ENCODE results near the gene CSTA.

DNA sequence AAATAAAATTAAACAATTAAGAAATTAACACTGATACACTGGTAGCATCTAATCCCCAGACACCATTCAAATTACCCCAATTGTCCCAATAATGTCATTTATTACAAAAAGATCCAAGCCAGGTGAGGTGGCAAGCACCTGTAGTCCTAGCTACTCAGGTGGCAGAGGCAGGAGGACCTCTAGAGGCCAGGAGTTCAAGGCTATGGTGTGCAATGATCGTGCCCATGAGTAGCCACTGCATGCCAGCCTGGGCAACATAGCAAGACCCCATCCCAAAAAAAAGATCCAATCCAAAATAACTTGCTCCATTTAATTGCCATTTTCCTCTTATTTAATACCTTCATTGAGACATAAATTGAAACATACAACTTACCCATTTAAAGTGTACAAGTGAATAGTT lies 17.8 kb downstream of the CSTA start:
- TF ChIP-seq POLR2A (IDR thresholded peaks at IDR 0.05), result no peak
- TF ChIP-seq, protein P1, sequence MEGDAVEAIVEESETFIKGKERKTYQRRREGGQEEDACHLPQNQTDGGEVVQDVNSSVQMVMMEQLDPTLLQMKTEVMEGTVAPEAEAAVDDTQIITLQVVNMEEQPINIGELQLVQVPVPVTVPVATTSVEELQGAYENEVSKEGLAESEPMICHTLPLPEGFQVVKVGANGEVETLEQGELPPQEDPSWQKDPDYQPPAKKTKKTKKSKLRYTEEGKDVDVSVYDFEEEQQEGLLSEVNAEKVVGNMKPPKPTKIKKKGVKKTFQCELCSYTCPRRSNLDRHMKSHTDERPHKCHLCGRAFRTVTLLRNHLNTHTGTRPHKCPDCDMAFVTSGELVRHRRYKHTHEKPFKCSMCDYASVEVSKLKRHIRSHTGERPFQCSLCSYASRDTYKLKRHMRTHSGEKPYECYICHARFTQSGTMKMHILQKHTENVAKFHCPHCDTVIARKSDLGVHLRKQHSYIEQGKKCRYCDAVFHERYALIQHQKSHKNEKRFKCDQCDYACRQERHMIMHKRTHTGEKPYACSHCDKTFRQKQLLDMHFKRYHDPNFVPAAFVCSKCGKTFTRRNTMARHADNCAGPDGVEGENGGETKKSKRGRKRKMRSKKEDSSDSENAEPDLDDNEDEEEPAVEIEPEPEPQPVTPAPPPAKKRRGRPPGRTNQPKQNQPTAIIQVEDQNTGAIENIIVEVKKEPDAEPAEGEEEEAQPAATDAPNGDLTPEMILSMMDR (IDR thresholded peaks at IDR 0.05), result no peak
